ENCODE results near the gene ATP8B4.

ATP8B4 gene

DNA sequence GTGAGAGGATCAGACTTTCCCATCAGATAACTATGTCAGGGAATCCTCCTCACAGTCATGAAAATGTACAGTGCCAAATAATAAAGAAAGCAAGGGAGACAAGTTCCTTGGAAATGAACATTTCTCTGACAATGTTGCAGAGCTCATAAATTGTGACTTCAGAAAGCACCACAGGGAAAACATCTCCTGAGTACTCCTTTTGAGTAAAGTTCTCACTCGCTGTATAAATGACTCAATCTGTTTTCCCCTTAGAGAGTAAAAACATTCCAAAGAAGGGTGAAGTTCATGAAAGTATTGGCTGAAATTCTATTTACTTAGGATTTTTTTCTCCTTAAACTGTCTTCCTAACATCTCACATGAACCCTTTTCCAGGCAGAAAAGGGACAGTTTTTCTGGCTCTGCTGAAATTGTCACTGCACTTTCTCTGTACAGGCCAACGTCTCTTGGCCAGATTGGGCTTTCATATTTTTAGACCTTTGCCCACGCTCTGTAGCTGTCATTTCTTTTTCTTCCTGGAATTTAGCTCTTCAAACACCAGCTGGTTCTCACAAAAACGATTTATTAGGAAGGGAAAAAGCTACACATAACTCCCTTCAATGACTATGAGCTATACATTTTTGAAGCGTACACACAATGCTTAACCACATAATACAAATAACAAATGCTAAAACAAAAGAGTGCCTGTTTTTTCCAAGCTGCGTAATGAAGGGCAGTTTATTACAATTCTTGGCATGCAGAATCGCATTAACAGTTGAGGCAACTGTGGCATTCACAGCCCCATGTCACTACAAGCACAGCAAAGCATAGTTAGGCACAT lies 216.1 kb downstream of the ATP8B4 start:
- DNase-seq (ENCODE audit: low read depth) = no peak
- no peak overlapping the region for H3K4me3 ChIP-seq (ENCODE audit: low read depth, low read length)
- TF ChIP-seq, protein P1, sequence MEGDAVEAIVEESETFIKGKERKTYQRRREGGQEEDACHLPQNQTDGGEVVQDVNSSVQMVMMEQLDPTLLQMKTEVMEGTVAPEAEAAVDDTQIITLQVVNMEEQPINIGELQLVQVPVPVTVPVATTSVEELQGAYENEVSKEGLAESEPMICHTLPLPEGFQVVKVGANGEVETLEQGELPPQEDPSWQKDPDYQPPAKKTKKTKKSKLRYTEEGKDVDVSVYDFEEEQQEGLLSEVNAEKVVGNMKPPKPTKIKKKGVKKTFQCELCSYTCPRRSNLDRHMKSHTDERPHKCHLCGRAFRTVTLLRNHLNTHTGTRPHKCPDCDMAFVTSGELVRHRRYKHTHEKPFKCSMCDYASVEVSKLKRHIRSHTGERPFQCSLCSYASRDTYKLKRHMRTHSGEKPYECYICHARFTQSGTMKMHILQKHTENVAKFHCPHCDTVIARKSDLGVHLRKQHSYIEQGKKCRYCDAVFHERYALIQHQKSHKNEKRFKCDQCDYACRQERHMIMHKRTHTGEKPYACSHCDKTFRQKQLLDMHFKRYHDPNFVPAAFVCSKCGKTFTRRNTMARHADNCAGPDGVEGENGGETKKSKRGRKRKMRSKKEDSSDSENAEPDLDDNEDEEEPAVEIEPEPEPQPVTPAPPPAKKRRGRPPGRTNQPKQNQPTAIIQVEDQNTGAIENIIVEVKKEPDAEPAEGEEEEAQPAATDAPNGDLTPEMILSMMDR (IDR thresholded peaks at IDR 0.05; ENCODE audit: insufficient read depth, low read depth, low read length, missing control alignments) = no peak

DNA sequence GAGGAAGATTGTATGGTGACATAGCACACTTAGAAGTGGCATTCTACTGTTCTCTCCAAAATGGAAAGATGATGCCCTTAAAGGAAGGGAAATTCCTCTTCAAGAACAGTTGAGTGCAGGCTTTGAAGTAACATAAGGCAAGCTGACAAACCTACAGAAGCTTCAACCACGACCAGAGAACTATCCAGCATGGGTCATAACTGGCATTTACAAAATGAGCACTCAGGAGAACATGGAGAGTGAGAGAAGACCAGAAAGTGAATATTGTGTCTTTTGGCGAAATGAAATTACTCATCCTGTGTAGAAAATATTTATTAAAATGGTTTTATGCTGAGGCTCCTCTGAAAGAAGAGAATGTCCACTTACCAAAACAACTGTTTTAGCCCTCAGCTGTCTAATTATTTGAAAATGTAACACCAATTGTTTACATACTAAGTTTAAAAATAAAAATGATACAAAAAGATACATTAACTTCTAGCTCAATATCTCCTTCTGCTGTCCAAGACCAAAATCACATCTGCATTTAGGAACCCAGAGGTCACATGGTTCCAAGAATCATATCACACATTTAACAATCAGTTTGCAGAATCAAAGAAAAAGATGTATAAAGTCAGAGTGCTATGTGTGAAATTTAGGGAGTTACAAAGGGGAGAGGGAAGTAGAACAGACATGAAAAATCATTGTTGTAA lies 216.9 kb downstream of the ATP8B4 start:
- no peak for DNase-seq (ENCODE audit: low read depth)
- H3K4me3 ChIP-seq (ENCODE audit: low read depth, low read length) = no peak overlapping the region
- TF ChIP-seq, protein P1 (IDR thresholded peaks at IDR 0.05; ENCODE audit: insufficient read depth, low read depth, low read length, missing control alignments) = no peak

DNA sequence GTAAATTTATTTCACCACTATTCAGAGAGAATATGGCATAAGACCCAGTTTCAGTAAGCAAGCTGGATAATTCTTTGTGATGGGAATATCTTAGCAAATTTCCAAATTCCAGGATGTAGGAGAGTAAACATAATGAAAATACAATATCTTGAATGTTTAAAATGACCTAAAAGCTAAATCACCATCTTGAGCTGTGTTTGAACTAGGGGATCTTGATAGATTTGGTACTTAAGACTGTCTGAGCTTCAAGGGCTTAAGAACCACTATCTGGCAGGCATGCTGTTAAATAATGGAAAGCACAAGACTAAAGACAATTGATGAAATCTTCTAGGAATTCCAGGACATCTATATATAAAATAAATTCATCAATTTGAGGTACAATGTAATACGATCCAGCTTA lies 217.7 kb downstream of the ATP8B4 start:
- H3K4me3 ChIP-seq (ENCODE audit: low read depth, low read length) = no peak overlapping the region
- TF ChIP-seq, protein P1 (IDR thresholded peaks at IDR 0.05; ENCODE audit: insufficient read depth, low read depth, low read length, missing control alignments) = no peak
- no peak for DNase-seq (ENCODE audit: low read depth)

DNA sequence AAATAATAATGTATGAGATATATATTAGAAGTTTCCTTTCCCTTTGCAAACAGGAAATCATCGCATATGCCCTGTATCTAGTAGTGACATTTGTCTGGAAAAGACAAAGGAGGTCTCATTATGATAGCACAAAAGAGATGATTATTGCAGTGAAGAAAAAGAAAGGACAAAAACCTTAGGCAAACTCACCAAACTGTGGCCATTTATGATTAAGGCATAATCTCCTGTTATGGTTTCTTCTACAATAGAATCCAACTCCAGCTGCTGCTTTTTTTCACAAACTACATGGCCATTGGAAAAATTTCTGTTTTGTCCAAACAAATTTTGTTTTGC lies 218.2 kb downstream of the ATP8B4 start:
- no peak for DNase-seq (ENCODE audit: low read depth)
- no peak overlapping the region for H3K4me3 ChIP-seq (ENCODE audit: low read depth, low read length)
- TF ChIP-seq, protein P1 (IDR thresholded peaks at IDR 0.05; ENCODE audit: insufficient read depth, low read depth, low read length, missing control alignments) = no peak

DNA sequence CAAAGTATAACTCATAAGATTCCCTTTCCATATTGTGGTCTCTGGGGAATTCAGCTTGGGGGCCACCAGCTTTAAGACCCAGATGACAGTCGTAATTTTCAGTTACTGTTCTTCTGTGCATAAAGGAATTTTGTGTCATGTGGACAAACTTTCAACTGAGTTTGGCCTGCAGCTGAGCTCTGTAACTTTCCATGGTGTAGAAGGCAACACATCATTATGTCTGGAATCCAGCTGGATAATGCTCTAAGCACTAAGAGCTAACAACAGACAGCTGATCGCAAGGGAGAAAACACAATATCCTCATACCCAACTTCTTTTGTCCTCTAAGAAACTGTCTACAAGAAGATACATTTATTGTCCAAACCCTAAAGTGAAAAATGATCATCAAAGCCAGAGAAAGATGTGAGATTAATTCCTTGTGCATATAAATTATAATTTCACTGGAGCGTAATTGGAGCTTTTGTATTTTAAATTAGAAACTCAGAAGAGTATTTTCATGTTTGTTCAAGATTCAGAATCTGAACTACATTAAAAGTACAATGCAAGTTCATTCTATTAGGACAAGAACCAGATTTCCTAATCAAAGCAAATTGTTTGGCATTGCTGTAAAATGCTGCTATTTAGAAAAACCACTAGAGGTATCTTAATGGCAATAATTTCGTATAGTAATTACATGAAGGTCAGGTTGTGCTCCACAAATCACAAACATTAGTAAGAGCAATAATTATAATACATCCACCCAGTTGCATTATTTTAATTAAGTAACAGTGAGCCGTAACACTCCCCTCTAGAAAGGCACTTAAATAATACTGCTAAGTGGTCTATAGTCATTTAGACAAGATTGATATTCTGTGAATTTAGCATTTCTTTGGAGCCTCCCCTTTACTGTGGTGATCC lies 218.8 kb downstream of the ATP8B4 start:
- no peak for DNase-seq (ENCODE audit: low read depth)

DNA sequence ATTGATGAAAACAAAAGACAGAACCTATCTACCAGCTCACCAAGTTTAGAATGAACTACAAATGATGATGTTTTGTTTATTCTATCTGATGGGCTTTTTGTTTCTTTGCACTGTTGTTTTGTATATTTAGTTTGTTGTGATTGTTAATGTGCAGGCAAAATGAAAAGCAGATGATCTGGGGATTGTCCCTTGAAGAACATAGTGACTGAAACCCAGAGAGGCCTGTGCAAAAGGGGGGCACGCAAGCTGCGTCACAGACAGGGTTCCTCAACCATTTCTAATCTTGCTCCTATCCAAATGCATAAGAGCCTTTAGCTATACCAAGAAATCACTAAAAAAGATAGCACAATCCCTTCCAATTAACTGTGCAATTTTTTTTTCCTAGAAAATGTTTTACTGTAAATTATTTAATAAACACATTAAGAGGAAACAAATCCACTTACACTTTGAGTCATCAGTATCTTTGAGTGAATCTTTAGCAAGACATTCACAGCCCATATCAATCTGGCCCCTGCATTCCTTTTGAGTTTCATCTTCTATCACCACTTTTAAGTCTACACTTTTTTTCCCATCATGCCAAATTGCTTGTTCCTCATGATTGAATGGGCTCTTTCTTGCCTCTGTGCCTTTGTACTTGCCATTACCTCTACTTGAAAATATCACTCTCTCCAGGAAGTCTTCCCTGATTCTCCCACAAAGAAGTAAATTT lies 220.3 kb downstream of the ATP8B4 start:
- DNase-seq (ENCODE audit: low read depth) = no peak
- H3K4me3 ChIP-seq (ENCODE audit: low read depth, low read length) = no peak overlapping the region
- TF ChIP-seq, protein P1 (IDR thresholded peaks at IDR 0.05; ENCODE audit: insufficient read depth, low read depth, low read length, missing control alignments) = no peak

More for the DNA sequence above, 218.8 kb downstream of the ATP8B4 start:
- H3K4me3 ChIP-seq (ENCODE audit: low read depth, low read length) = no peak overlapping the region
- TF ChIP-seq, protein P1 (IDR thresholded peaks at IDR 0.05; ENCODE audit: insufficient read depth, low read depth, low read length, missing control alignments) = no peak
